Right atrium auricular region (tissue), 2 donors: ENCODE measurements around the gene FAM98B. TPM values are rescaled to one million over a fixed set of nuclear protein-coding genes. Genes with fewer than 3 reads are reported as not detected.

Experiments used
- DNase-seq: peaks from one replicate; pipeline ENCODE4 v3.0.0-alpha.2; 2019; ENCODE audit warnings: low spot score
- H3K27ac ChIP-seq, 2 donors: fragments of 200-600 bp; sonication (generic); 1 replicate in 1 of 2; 2 replicates in 1 of 2; pipeline ENCODE4 v1.5.1; 2016 to 2019
- H3K27me3 ChIP-seq, 2 donors: fragments of 200-600 bp; sonication (generic); one replicate each; pipeline versions ENCODE4 v1.5.1 to v1.6.0; 2017 to 2019
- H3K36me3 ChIP-seq: fragments of 200-600 bp; sonication (generic); one replicate; pipeline ENCODE4 v1.5.1; 2016
- H3K4me1 ChIP-seq, 2 donors: fragments of 200-600 bp; sonication (generic); one replicate each; pipeline versions ENCODE4 v1.5.1 to v1.6.0; 2017 to 2019
- H3K4me3 ChIP-seq, 2 donors: fragments of 200-600 bp; sonication (generic); 1 replicate in 1 of 2; 2 replicates in 1 of 2; pipeline ENCODE4 v1.5.1; 2017 to 2019; ENCODE audit warnings: mild to moderate bottlenecking in 1 of 2, moderate library complexity in 1 of 2
- H3K9me3 ChIP-seq, 2 donors: fragments of 200-600 bp; sonication (generic); one replicate each; pipeline ENCODE4 v1.5.1; 2019
- CTCF ChIP-seq, 2 donors: fragments of 200-600 bp; sonication (generic); IDR thresholded peaks; one replicate each; pipeline ENCODE4 v1.5.1; 2019; ENCODE audit warnings: antibody characterized with exemption in 2 of 2
- total RNA-seq, 2 donors: library from RNA; depleted of rRNA; stranded (reverse); fragments of >200 nt; gene quantifications; one replicate each; pipeline ENCODE4 v1.1.0, GENCODE V29; 2016

Gene FAM98B
- total RNA-seq, 2 donors from 2014 or later = 9.8 to 13.4 TPM

- Histone ChIP-seq H3K4me3 (no peak overlapping the region), H3K36me3 (no peaks in the 10 kb centered on the region), H3K27me3 (peaks cover 0 to 4% of the 10 kb centered on the region in 2 donors), H3K4me1 (no peaks in the 10 kb centered on the region), H3K27ac (no peak overlapping the region), H3K9me3 (no peaks in the 10 kb centered on the region)
- no peak for TF ChIP-seq CTCF (IDR thresholded peaks at IDR 0.05)
- DNase-seq = no peak
Observed at GRCh38 chr15:38522922-38523321, 69.0 kb downstream of the FAM98B start.

GRCh38 chr15:38524156-38524555, 70.2 kb downstream of the FAM98B start:
- H3K4me1 ChIP-seq = no peaks in the 10 kb centered on the region
- DNase-seq = no peak
- no peak for TF ChIP-seq CTCF (IDR thresholded peaks at IDR 0.05)
- H3K27me3 ChIP-seq = peaks cover 0 to 4% of the 10 kb centered on the region in 2 donors
- no peak overlapping the region for H3K27ac ChIP-seq
- H3K9me3 ChIP-seq = no peaks in the 10 kb centered on the region
- no peaks in the 10 kb centered on the region for H3K36me3 ChIP-seq
- no peak overlapping the region for H3K4me3 ChIP-seq

- Histone ChIP-seq H3K4me3 (no peak overlapping the region), H3K36me3 (no peaks in the 10 kb centered on the region), H3K4me1 (no peaks in the 10 kb centered on the region), H3K9me3 (no peaks in the 10 kb centered on the region), H3K27me3 (peaks cover 0 to 4% of the 10 kb centered on the region in 2 donors), H3K27ac (no peak overlapping the region)
- TF ChIP-seq CTCF (IDR thresholded peaks at IDR 0.05) = no peak
- no peak for DNase-seq
Observed at GRCh38 chr15:38525489-38525888, 71.6 kb downstream of the FAM98B start.

GRCh38 chr15:38526158-38526557, 72.2 kb downstream of the FAM98B start:
- Histone ChIP-seq H3K27me3 (peaks cover 0 to 4% of the 10 kb centered on the region in 2 donors), H3K27ac (no peak overlapping the region), H3K9me3 (no peaks in the 10 kb centered on the region), H3K4me1 (no peaks in the 10 kb centered on the region), H3K36me3 (no peaks in the 10 kb centered on the region), H3K4me3 (no peak overlapping the region)
- no peak for DNase-seq
- no peak for TF ChIP-seq CTCF (IDR thresholded peaks at IDR 0.05)

GRCh38 chr15:38528294-38528693, 74.4 kb downstream of the FAM98B start:
- Histone ChIP-seq H3K4me1 (no peaks in the 10 kb centered on the region), H3K27ac (no peak overlapping the region), H3K4me3 (no peak overlapping the region), H3K36me3 (no peaks in the 10 kb centered on the region), H3K27me3 (no peaks in the 10 kb centered on the region), H3K9me3 (no peaks in the 10 kb centered on the region)
- no peak for DNase-seq
- TF ChIP-seq CTCF (IDR thresholded peaks at IDR 0.05) = no peak

GRCh38 chr15:38530113-38530512, 76.2 kb downstream of the FAM98B start:
- no peak for TF ChIP-seq CTCF (IDR thresholded peaks at IDR 0.05)
- H3K27ac ChIP-seq = no peak overlapping the region
- H3K9me3 ChIP-seq = no peaks in the 10 kb centered on the region
- peaks cover 0 to 3% of the 10 kb centered on the region in 2 donors for H3K4me1 ChIP-seq
- DNase-seq = no peak
- H3K4me3 ChIP-seq = no peak overlapping the region
- H3K27me3 ChIP-seq = no peaks in the 10 kb centered on the region
- H3K36me3 ChIP-seq = no peaks in the 10 kb centered on the region
